Raji (cell line): ENCODE measurements around the gene GOT1.

ENCODE experiments used
- POLR2A ChIP-seq: IDR thresholded peaks from 2 replicates; pipeline ENCODE4 v1.6.1; 2011; ENCODE audit warnings: low read depth, low read length, control low read depth; ENCODE audit not compliant: insufficient read depth

Gene GOT1

GRCh38 chr10:99419688-99420087, 10.7 kb downstream of the GOT1 start:
- TF ChIP-seq POLR2A, result no peak

GRCh38 chr10:99418910-99419624, 11.4 kb downstream of the GOT1 start:
- no peak for TF ChIP-seq POLR2A

- TF ChIP-seq POLR2A, result no peak
These were observed 18.3 kb downstream of the GOT1 start for GRCh38 chr10:99412099-99412498.

GRCh38 chr10:99411546-99411945, 18.9 kb downstream of the GOT1 start:
- TF ChIP-seq POLR2A, result no peak

- no peak for TF ChIP-seq POLR2A
These were observed 19.5 kb downstream of the GOT1 start for GRCh38 chr10:99410876-99411275.

- no peak for TF ChIP-seq POLR2A
These were observed 20.3 kb downstream of the GOT1 start for GRCh38 chr10:99410146-99410545.

GRCh38 chr10:99406149-99406548, 24.3 kb downstream of the GOT1 start:
- TF ChIP-seq POLR2A, result no peak

GRCh38 chr10:99403674-99404073, 26.8 kb downstream of the GOT1 start:
- no peak for TF ChIP-seq POLR2A

- no peak for TF ChIP-seq POLR2A
These were observed 30.8 kb downstream of the GOT1 start for GRCh38 chr10:99399664-99400063.

GRCh38 chr10:99396471-99396870, 34.0 kb downstream of the GOT1 start:
- TF ChIP-seq POLR2A, result no peak

- TF ChIP-seq POLR2A, result no peak
These were observed 34.5 kb downstream of the GOT1 start for GRCh38 chr10:99395750-99396445.

GRCh38 chr10:99394761-99395386, 35.5 kb downstream of the GOT1 start:
- TF ChIP-seq POLR2A, result no peak

GRCh38 chr10:99394256-99394655, 36.2 kb downstream of the GOT1 start:
- no peak for TF ChIP-seq POLR2A

- no peak for TF ChIP-seq POLR2A
These were observed 36.7 kb downstream of the GOT1 start for GRCh38 chr10:99393683-99394082.

- no peak for TF ChIP-seq POLR2A
These were observed 37.4 kb downstream of the GOT1 start for GRCh38 chr10:99393036-99393435.

- TF ChIP-seq POLR2A, result no peak
These were observed 39.1 kb downstream of the GOT1 start for GRCh38 chr10:99391346-99391745.
